H54 (cell line): ENCODE data around the gene CDC40.
A peak's percentile ranks its signal among the peaks of the same experiment; 100 is the strongest.
"Not testable (repeated sequence)": the region's sequence is repeated elsewhere in the genome, so short reads cannot be mapped to it uniquely, and the experiment has no call there.

Experiments
- DNase-seq: peaks from one replicate; pipeline ENCODE4 v3.0.0; 2011; ENCODE audit warnings: low spot score, mixed read lengths; ENCODE audit not compliant: insufficient read length
- FAIRE-seq: peaks from 3 replicates; lab custom pipeline; 2011; peaks lifted over from hg19 to GRCh38; lab: Jason Lieb, UNC
- POLR2A ChIP-seq: IDR thresholded peaks from 2 replicates; pipeline ENCODE4 v1.6.1; 2011; ENCODE audit warnings: low read depth, mild to moderate bottlenecking, low read length

The CDC40 gene

DNA sequence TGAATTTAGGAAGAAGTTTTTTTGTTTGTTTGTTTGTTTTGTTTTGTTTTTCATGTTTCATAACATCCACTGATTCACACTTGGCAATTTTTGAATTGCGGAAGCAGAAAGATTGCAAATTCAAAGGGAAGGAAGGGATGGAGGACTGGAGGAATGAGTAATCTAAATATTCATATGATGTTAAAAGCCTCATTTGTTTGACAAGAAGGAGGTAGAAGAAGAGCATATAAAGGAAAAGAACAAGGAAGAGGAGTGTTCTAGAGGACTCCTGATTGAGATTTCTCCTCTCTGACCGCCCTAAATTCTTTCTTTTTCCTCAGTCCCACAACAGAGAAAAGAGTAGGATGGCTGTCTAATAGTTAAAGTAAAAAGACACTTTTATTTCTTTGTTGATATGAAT lies 89.4 kb downstream of the CDC40 start:
- no peak for TF ChIP-seq POLR2A
- no peak for DNase-seq
- no peak for FAIRE-seq

DNA sequence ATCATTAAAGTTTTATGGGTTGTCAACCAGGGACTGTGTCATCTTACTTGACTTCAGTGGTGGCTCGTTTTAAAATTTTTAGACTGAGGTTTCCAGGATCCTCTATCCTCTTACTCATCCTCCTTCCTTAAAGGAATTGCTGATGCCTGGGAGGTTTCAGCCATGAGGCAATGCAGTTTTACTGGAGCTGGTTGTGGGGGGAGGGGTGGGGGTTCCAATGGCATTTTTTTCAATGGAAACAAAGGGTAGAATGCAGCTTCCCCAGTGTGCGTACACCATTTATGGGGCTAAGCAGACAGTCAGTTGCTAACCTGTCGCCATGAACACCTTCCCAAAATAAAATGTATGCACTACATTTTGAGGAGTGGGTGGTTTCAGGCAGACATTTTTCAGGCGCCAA lies 89.9 kb downstream of the CDC40 start:
- DNase-seq (no peak), FAIRE-seq (peak; percentile 43)
- no peak for TF ChIP-seq POLR2A

DNA sequence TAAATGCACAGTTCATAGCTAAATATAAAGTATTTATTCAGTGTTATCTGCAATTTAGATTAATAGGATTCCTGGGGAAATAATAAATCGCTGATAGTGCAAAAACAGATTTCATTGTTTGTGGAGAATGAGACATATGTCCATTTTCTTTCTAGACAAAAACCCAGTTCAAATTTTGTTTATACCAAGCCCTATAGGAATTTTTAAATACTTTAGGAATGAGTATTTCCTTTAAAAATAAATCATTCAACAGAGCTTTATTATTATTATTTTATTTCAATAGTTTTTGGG lies 91.5 kb downstream of the CDC40 start:
- FAIRE-seq, result no peak
- no peak for DNase-seq
- TF ChIP-seq POLR2A, result no peak

DNA sequence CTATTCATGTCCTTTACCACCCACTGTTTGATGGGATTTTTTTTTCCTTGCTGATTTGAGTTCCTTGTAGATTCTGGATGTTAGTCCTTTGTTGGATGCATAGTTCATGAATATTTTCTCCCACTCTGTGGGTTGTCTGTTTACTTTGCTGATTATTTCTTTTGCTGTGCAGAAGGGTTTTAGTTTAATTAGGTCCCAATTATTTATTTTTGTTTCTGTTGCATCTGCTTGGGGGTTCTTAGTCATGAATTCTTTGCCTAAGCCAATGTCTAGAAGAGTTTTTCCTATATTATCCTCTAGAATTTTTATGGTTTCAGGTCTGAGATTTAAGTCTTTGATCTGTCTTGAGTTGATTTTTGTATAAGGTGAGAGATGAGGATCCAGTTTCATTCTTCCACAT lies 92.6 kb downstream of the CDC40 start:
- DNase-seq, FAIRE-seq: not testable (repeated sequence)

DNA sequence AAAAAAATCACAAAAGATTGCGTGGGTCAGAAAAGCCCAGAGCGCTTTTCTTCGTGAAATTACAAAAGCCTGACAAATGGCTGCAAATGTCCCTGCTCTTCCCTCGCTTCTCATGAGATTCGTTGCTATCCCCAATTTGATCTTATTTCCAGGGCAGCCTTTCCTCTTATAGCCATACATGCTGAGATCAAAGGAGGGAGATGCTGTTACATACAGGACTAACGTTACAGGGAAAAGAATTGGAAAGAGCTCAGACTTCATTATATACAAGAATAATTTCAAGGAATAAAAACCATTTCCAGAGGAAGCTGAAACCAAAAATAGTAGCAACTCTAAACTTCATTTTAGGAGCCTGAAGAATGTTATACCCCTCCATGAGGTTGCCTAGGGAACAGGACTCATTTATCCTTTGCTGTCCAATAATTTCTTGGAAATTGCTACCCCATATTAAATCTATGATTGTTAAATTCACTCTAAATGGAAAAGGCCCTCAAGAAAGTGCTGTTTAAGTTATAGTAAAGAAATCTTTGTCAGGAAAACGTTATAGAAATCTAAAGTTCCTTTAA lies 97.0 kb downstream of the CDC40 start:
- DNase-seq, result no peak
- TF ChIP-seq POLR2A, result no peak
- FAIRE-seq, result no peak
